CD4-positive, alpha-beta T cell (primary cell): ENCODE results near the gene CYSRT1. TPM values are rescaled to one million over a fixed set of nuclear protein-coding genes. Genes with fewer than 3 reads are reported as not detected.

Experiments used
- ATAC-seq: fragments of 200-7000 bp; cut with Tn5 transposase; one replicate; pipeline ENCODE4 v1.10.0; 2022; ENCODE audit warnings: mild to moderate bottlenecking; ENCODE audit not compliant: poor library complexity
- CTCF ChIA-PET: fragments of 350-600 bp; sonication (Branson Sonifier 250); formaldehyde crosslinking; loops from one replicate; lab custom pipeline; 2021; ENCODE audit warnings: antibody characterized with exemption, inconsistent platforms; lab: Charles Lee
- POLR2A ChIA-PET: fragments of 350-600 bp; sonication (Branson Sonifier 250); formaldehyde crosslinking; loops from one replicate; lab custom pipeline; 2021; ENCODE audit warnings: antibody characterized with exemption, inconsistent platforms; lab: Charles Lee
- DNase-seq, 14 experiments: peaks; one replicate each; pipeline ENCODE4 v3.0.0-alpha.2; 2013 to 2020; ENCODE audit warnings: mixed read lengths in 2 of 14
- H3K27ac ChIP-seq, 2 donors: one replicate each; pipeline versions ENCODE4 v1.5.1 to v1.7.0; 2013; ENCODE audit warnings: low read length in 2 of 2, low read depth in 1 of 2, mild to moderate bottlenecking in 1 of 2
- H3K27me3 ChIP-seq, 2 experiments: 1 replicate in 1 of 2; 2 replicates in 1 of 2; pipeline versions ENCODE4 v1.6.1 to v1.7.0; 2013; ENCODE audit warnings: low read length in 2 of 2, control low read depth in 1 of 2, mild to moderate bottlenecking in 1 of 2, moderate library complexity in 1 of 2; ENCODE audit not compliant: insufficient read depth in 2 of 2, control insufficient read depth in 1 of 2
- H3K36me3 ChIP-seq: one replicate; pipeline ENCODE4 v1.6.1; 2013; ENCODE audit warnings: low read length, control low read depth; ENCODE audit not compliant: insufficient read depth
- H3K4me1 ChIP-seq: one replicate; pipeline ENCODE4 v1.6.1; 2013; ENCODE audit warnings: low read length, control low read depth; ENCODE audit not compliant: insufficient read depth
- H3K4me3 ChIP-seq: one replicate; pipeline ENCODE4 v1.5.1; 2013; ENCODE audit warnings: mild to moderate bottlenecking, low read length, moderate library complexity
- H3K9me3 ChIP-seq, 2 experiments: 1 replicate in 1 of 2; 2 replicates in 1 of 2; pipeline versions ENCODE4 v1.6.1 to v1.7.0; 2013; ENCODE audit warnings: low read length in 2 of 2, mild to moderate bottlenecking in 2 of 2, control low read depth in 1 of 2, moderate library complexity in 1 of 2; ENCODE audit not compliant: control insufficient read depth in 1 of 2, insufficient read depth in 1 of 2
- H3K27ac Mint-ChIP-seq: one replicate; pipeline ENCODE4 v1.8.0; 2020; ENCODE audit warnings: mixed read lengths
- H3K27me3 Mint-ChIP-seq: one replicate; pipeline ENCODE4 v1.8.0; 2021; ENCODE audit warnings: mixed read lengths
- H3K36me3 Mint-ChIP-seq: one replicate; pipeline ENCODE4 v1.8.0; 2021; ENCODE audit warnings: low read depth, mixed read lengths
- H3K4me1 Mint-ChIP-seq: one replicate; pipeline ENCODE4 v1.8.0; 2021; ENCODE audit warnings: low read depth, mixed read lengths
- H3K4me3 Mint-ChIP-seq: one replicate; pipeline ENCODE4 v1.8.0; 2020; ENCODE audit warnings: mild to moderate bottlenecking, mixed read lengths
- H3K9me3 Mint-ChIP-seq: one replicate; pipeline ENCODE4 v1.8.0; 2020; ENCODE audit warnings: mixed read lengths
- intact Hi-C, 2 experiments: fragments of 100-400 bp; cut with DNase I in 1 of 2; cut with micrococcal nuclease in 1 of 2; formaldehyde crosslinking; loops; one replicate each; pipeline versions ENCODE4 v1.15.1 to v1.9.0; 2023 to 2025; cut with DNase I, micrococcal nuclease
- total RNA-seq, 174 experiments: library from RNA in 2 of 174; stranded (reverse) in 2 of 174; gene quantifications; one replicate each; pipeline ENCODE4 v1.2.3 and lab custom pipeline; 2021 to 2026
- TF ChIP-seq, protein P1 (sequence below): fragments of 200-600 bp; IDR thresholded peaks from one replicate; pipeline ENCODE4 v1.8.0; 2022; ENCODE audit warnings: antibody characterized with exemption, mild to moderate bottlenecking

The CYSRT1 gene
- total RNA-seq, 2 experiments from 2014 or later: 0.33 to 0.42 TPM

DNA sequence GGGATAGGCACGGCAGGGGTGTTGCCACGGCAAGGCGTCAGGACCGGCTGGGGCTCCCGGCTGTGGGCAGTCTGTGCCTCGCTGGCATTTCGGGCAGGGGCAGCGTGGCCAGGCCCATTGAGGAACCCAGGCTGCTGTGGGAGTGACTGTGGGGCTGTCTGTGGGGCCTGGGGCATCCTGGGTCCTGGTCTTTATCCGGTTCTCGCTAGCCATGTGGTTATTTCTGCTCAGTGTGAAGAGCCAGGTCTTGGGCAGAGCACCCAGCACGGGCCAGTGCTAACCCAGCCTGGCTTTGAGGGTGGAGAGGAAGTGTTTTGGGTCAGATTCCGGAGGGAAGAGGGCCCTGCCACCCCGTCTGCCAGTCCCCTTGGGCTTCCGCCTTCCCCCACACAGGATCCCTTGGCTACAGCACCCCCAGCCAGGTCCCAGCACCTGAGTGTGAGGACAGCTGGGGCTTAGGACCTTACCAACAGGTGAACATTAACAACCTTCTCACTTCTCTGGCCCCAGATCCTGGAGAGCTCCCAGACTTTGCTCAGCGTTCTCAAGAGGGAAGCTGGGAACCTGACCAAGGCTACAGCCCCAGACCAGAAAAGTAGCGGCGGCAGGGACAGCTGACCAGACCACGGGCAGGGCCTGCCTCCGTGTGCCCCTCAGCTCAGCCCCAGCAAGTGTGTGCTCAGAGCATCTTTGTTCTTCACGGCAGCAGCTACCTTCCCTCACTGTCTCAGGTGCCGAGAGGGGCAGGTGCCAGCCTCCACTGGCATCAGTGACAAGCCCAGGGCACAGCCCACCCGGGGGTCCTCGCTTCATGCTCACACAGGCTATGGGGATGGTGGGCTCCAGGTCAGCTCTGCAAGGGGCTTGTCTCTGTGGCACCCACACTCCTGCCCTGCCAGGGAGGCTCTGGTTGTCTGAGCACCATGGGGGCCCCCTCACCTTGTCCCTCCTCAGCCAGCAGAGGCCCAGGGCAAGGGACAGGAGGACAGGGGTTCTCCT lies 35.4 kb upstream of the CYSRT1 start:
- no peaks in the 10 kb centered on the region for H3K9me3 Mint-ChIP-seq
- H3K27ac ChIP-seq: peak overlapping the region; percentile 85 to 86
- H3K4me3 Mint-ChIP-seq: peak overlapping the region; percentile 94
- intact Hi-C loops: loop anchor here (1.0 to 5.0 kb wide), 4 partner anchors 9 to 61 kb away; partner anchors contain the start of gene RNF208 (in 1 of the 2)
- peaks cover 25% of the 10 kb centered on the region for H3K4me1 Mint-ChIP-seq
- H3K4me3 ChIP-seq: peak overlapping the region; percentile 100
- POLR2A ChIA-PET: interaction anchor here (0.9 to 3.5 kb wide), 12 partner anchors 7 to 462 kb away, joined by 3 to 39 read pairs (median 8); partner anchors contain the start of genes MAN1B1, NELFB, RNF208 and TPRN
- ATAC-seq (no peak), DNase-seq (no peak)
- no peaks in the 10 kb centered on the region for H3K27me3 ChIP-seq
- no peaks in the 10 kb centered on the region for H3K9me3 ChIP-seq
- CTCF ChIA-PET: interaction anchor here (0.7 to 2.8 kb wide), 11 partner anchors 11 to 165 kb away, joined by 3 to 14 read pairs (median 4); partner anchors contain the start of genes RNF224, TPRN and TUBB4B
- peaks cover 50% of the 10 kb centered on the region for H3K4me1 ChIP-seq
- peak overlapping the region; percentile 79 for H3K27ac Mint-ChIP-seq
- TF ChIP-seq, protein P1, sequence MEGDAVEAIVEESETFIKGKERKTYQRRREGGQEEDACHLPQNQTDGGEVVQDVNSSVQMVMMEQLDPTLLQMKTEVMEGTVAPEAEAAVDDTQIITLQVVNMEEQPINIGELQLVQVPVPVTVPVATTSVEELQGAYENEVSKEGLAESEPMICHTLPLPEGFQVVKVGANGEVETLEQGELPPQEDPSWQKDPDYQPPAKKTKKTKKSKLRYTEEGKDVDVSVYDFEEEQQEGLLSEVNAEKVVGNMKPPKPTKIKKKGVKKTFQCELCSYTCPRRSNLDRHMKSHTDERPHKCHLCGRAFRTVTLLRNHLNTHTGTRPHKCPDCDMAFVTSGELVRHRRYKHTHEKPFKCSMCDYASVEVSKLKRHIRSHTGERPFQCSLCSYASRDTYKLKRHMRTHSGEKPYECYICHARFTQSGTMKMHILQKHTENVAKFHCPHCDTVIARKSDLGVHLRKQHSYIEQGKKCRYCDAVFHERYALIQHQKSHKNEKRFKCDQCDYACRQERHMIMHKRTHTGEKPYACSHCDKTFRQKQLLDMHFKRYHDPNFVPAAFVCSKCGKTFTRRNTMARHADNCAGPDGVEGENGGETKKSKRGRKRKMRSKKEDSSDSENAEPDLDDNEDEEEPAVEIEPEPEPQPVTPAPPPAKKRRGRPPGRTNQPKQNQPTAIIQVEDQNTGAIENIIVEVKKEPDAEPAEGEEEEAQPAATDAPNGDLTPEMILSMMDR: no peak
- peaks cover 39% of the 10 kb centered on the region for H3K36me3 Mint-ChIP-seq
- no peaks in the 10 kb centered on the region for H3K27me3 Mint-ChIP-seq
- H3K36me3 ChIP-seq: peaks cover 34% of the 10 kb centered on the region

DNA sequence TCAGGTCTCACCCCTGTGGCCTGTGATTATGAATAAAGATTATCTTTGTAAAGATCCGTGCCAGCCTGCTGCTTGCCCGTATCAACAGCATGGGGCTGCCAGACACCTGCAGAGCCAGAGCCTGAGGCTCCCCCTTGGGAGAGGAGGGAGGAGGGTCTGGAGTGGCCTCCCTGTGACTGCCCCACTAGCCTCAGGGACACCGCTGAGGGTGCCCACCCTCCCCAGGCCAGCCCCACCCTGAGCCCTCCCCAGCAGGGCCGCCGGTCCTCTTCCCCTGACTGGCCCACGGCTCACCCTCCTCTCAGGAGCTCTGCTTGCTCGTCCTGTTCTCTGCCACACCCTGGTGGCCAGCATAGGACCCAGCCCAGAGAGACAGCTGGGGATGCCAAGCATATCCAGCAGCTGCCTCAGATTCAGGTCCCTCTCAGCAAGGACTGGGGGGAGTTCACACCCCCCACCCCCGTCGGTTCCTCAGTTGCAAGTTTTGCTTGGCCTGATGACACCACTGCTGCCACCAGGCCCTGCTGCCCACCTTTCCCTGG lies 34.6 kb upstream of the CYSRT1 start:
- Histone ChIP-seq H3K9me3 (no peaks in the 10 kb centered on the region), H3K27me3 (no peaks in the 10 kb centered on the region), H3K4me1 (peaks cover 46% of the 10 kb centered on the region), H3K36me3 (peaks cover 30% of the 10 kb centered on the region), H3K27ac (peak overlapping the region in 1 of 2 donors; percentile 86), H3K4me3 (no peak overlapping the region)
- Mint-ChIP-seq H3K4me3 (peak overlapping the region; percentile 94), H3K27ac (peak overlapping the region; percentile 67), H3K36me3 (peaks cover 37% of the 10 kb centered on the region), H3K9me3 (no peaks in the 10 kb centered on the region), H3K4me1 (peaks cover 25% of the 10 kb centered on the region), H3K27me3 (no peaks in the 10 kb centered on the region)
- ChIA-PET CTCF (interaction anchor here (1.2 to 2.8 kb wide), 3 partner anchors 10 to 155 kb away, joined by 3 to 9 read pairs (median 6); partner anchors contain the start of gene TPRN), POLR2A (interaction anchor here (1.3 to 3.5 kb wide), 3 partner anchors 33 to 50 kb away, joined by 3 to 22 read pairs (median 17); partner anchors contain the start of genes RNF208 and TUBB4B)
- no peak for ATAC-seq
- TF ChIP-seq, protein P1: no peak
- intact Hi-C loops: no loop called here
- no peak for DNase-seq

DNA sequence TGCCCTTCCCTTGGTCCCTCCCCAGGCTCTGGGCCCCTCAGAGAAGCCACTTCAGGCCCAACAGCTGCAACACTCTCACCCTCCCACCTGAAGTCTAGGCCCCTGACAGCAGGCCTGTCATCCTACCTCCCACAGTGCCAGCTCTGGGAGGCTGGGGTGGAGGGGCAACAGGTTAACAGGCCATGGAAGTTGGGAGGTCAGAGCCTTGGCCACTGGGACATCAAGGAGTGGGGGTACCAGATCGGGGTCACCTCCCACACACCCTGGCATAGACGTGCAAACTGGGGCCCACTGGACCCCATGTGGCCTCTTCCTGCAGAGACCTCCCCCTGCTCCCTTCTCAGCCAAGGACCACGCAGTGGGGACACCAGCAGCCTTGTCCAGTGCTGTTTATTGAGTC lies 33.7 kb upstream of the CYSRT1 start:
- no peaks in the 10 kb centered on the region for H3K9me3 ChIP-seq
- ChIA-PET CTCF (interaction anchor here (0.5 kb wide), 1 partner anchor 61 kb away, joined by 3 read pairs; no protein-coding TSS in a partner anchor), POLR2A (interaction anchor here (0.8 to 1.3 kb wide), 2 partner anchors 10 to 33 kb away, joined by 3 read pairs; no protein-coding TSS in a partner anchor)
- no peaks in the 10 kb centered on the region for H3K27me3 ChIP-seq
- peaks cover 39% of the 10 kb centered on the region for H3K4me1 ChIP-seq
- peaks cover 25% of the 10 kb centered on the region for H3K36me3 ChIP-seq
- H3K4me3 ChIP-seq: no peak overlapping the region
- H3K36me3 Mint-ChIP-seq: peaks cover 31% of the 10 kb centered on the region
- H3K27me3 Mint-ChIP-seq: no peaks in the 10 kb centered on the region
- intact Hi-C loops: no loop called here
- peaks cover 25% of the 10 kb centered on the region for H3K4me1 Mint-ChIP-seq
- no peaks in the 10 kb centered on the region for H3K9me3 Mint-ChIP-seq
- no peak overlapping the region for H3K4me3 Mint-ChIP-seq
- TF ChIP-seq, protein P1: no peak
- no peak overlapping the region for H3K27ac ChIP-seq
- ATAC-seq (no peak), DNase-seq (no peak)
- H3K27ac Mint-ChIP-seq: peak overlapping the region; percentile 67
